ENCODE results near the gene PLPP3.

The PLPP3 gene

GRCh38 chr1:56522680-56523079 is 56.7 kb downstream of the PLPP3 start:
- DNase-seq (ENCODE audit: low read depth in 2 of 2) = no peak

DNA sequence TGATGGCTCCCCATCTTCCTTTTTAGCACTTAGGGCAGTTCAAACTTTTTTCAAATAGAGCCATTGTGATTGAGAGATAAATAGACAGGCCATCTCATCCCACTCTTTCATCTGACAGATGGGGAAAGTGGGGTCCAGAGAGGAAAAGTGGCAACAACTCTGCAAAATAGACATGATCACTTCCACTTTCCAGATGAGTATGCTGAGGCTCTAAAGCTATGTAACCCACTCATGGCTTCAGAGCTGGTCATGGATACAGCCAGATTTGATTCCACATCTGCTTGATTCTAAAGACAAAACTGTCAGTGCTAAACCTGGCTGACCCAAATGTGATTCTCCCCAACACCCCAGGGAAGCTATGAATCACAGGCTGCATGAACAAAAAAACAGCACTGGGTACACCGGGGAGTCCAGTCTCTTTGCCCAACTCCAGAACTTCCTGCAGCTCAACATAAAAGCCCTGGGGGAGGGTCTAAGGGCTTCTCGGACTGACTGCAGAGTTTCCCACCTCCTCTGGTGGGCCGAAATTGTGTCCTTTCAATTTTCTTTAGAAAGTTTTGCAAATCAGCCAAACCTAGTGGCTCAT is 59.3 kb downstream of the PLPP3 start:
- DNase-seq (ENCODE audit: low read depth in 2 of 2) = no peak

DNA sequence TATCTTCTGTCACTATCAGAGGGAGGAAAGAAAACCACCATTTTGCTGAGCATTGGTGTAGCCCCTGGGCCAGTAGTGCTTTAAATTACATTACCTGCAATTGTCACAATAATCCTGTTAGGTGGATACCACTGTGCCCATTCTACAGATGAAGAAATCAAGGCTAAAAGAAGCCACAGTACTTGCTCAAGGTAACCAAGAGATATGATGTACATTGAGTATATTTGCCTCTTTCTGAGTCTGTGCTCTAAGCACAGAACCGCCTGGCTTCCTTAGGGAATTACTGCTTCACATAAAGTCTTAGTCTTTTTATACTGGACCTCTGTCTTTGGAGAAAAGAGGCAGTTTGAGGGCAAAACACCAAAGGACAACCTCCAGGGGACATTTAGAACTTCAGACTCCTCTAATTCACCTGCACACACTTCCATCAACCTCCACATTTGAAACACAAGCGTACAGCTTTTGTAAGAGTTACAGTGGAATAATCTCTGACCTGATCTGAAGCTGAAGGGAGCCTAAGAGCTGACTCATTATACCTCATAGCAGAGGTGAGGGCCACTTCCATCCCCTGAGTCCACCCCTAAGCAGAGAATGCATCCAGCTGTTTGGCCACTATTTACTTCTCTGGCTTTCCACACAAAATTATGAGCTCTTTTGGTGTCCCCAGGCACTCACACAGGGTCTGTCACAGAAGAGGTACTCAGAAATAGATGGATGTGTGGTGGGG is 61.8 kb downstream of the PLPP3 start:
- no peak for DNase-seq (ENCODE audit: low read depth in 2 of 2)

GRCh38 chr1:56516539-56517252 is 62.7 kb downstream of the PLPP3 start:
- no peak for DNase-seq (ENCODE audit: low read depth in 2 of 2)

DNA sequence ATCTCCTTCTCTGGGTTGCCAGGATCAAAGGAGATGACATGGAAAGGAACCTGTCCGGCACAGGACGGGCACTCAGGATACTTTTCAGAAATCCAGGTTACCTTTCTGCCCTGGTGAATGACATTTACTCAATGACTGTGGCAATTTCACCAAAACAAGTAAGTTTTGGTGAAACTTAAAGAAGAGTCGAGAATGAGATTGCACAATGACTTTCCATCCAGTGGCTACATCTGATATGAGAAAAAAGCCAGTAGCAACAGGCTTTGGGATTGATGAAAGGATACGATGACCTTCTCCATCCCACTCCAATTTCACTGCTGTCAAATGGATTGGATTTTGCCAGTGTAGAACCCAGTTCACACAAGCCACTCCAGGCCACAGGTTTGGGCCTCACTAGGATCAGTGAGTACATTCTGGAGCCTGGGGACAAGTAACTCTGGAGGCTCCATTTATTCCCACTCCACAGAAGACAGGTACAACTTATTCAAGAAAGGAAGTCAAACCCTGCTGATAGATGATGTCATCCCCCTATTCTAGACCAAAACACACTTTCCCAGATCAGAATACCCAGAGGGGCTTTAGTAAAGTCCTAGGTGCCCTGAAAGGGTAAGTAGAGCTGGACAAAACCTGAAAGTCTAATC is 63.3 kb downstream of the PLPP3 start:
- no peak for DNase-seq (ENCODE audit: low read depth in 2 of 2)

DNA sequence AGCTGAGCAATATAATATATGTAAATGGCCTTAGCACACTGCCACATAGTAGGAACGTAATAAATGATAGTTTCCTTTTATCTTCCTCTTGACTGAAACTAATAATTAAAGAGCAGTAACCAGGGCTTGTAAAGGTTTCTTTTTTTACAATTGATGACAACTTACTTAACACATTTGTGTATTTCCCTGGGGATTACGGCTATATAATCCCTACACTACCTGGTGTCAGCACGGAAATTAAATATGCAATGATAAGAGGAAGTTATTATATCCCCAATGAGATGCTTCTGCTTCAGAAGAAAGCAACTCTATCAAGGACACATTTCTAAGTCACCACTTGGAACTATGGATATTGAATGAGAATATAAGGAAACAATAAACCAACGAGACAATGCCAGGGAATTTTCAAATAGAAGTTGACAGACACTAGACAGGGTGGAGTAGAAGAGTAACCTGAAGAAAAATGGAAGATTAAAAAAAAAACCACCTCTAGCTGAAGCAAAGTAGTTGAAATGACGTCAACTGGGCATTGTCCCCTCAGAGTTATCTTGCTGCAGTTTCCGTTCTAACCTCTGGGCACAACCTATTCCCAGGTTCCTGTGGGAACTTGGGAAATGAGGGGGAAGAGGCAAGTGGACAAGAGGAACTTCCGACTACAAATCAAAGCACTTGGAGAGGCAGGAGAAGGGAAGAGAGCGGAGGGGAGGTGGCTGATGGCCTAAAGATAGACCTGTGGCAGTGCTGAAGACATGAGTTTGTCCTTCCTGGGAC is 66.5 kb downstream of the PLPP3 start:
- no peak for DNase-seq (ENCODE audit: low read depth in 2 of 2)

DNA sequence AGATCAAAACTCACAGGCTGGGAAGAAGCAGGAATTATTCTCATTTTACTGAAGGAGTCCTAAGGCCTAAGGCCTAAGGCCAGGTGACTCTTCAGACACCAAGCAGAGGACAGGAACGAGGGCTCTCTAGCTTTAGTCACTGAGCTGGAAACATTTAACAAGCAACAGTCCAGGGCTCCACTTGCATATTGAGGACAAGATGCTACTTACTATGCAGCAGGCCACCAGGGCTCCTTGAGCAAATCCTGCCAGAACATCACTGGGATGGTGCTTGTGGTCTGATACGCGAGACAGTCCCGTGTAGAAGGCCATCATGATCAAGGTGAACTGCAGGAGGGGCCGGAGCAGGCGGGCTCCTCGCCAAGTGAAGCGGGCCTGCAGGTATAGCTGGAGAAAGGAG is 67.6 kb downstream of the PLPP3 start:
- no peak for DNase-seq (ENCODE audit: low read depth in 2 of 2)

DNA sequence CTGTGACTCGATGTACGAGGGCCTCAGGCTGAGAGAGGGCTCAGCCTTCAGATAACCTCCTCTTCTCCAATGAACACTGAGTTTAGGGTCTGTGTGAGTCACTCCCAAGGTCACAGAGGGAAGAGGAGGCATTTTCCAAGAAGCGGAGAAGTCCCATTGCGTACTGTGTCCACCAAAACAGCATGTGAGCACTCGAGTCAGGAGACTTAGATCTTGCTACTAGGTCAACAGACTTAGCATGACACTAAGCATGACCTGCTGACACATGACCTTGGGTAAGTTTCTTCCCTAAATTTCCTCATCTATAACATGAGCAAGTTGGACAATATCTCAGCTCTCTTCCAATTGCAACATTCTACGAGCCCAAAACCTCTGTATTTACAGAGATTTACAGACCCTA is 68.0 kb downstream of the PLPP3 start:
- no peak for DNase-seq (ENCODE audit: low read depth in 2 of 2)

DNA sequence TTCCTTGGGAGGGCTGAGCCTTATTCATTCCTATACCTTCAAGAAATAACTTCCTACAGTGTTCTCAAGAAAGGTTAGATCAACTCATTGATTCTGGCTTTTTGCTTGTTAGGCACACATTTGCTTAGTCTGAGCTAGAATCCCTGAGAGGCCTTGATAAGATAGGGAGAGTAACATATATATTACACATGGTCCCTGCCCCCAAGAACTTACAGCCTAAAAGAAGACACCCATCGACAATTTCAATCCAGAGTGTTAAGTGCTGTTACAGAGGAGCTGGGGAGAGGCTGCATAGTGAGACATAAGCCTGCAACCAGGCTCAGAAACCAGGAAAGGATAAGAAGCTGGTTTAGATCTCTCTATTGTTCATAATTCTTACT is 68.7 kb downstream of the PLPP3 start:
- no peak for DNase-seq (ENCODE audit: low read depth in 2 of 2)

DNA sequence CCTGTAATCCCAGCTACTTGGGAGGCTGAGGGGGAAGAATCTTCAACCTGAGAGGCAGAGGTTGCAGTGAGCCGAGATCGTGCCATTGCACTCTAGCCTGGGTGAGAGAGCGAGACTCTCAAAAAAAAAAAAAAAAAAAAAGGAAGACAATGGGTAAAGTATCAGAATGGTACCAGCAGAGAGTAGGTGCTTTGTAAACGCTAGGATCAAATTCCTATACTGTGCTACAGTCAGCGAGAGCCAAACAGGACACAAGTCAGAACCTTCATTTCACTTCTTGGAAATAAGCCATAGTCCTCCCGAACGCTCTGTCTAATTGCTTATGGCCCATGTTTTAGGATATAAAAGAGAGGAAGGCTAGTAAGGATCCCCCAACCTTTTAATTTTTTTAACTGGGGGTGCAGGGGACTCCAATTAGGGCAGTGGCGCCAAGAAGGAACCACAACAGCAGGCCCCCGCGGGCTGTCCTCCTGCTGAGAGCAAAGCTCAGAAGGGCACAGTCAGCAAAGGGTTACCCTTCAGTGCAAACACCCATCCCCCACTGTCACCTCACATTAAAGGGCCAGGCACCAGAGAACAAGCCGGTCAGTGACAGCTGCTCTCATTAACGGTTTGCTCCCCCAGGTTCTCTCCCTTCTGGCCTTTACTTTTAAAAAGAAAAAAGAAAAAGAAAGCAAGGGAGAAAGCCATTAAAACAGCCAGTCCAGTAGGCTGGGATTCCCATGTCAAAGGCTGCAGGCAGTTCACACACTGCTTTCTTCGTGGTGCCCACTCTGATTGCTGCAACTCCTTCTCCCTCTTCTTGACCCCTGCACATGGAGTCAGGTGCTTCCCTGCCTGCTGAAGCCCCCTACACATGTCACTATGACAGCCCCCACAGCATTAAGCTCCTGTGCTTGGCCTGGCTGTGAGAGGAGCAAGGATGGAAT is 69.4 kb downstream of the PLPP3 start:
- no peak for DNase-seq (ENCODE audit: low read depth in 2 of 2)

DNA sequence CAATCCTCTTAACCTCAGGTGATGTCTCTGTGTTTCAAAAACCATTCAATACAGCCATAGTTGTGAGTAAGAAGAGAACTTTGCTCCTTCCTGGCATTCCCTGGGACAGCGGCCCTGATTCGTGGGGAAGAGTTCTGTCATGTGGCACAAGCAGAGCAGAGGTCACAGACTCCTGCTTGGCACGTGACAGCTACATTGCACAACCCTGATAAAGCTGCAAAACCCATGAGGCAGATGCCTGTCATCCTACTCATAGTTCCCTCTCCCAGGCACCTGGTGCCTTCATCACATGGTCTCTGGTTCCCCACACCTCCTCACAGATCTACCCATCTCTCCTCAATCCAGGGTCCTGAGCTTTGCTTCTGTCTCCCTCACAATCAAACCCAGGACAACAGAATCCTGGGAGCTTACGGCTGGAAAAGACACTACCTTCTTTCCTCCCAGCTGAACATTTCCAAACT is 70.8 kb downstream of the PLPP3 start:
- no peak for DNase-seq (ENCODE audit: low read depth in 2 of 2)

- no peak for DNase-seq (ENCODE audit: low read depth in 2 of 2)
These were observed 71.3 kb downstream of the PLPP3 start for GRCh38 chr1:56507925-56508522.

GRCh38 chr1:56506951-56507491 is 72.3 kb downstream of the PLPP3 start:
- no peak for DNase-seq (ENCODE audit: low read depth in 2 of 2)

- DNase-seq (ENCODE audit: low read depth in 2 of 2) = no peak
These were observed 73.3 kb downstream of the PLPP3 start for GRCh38 chr1:56505792-56506743.

DNA sequence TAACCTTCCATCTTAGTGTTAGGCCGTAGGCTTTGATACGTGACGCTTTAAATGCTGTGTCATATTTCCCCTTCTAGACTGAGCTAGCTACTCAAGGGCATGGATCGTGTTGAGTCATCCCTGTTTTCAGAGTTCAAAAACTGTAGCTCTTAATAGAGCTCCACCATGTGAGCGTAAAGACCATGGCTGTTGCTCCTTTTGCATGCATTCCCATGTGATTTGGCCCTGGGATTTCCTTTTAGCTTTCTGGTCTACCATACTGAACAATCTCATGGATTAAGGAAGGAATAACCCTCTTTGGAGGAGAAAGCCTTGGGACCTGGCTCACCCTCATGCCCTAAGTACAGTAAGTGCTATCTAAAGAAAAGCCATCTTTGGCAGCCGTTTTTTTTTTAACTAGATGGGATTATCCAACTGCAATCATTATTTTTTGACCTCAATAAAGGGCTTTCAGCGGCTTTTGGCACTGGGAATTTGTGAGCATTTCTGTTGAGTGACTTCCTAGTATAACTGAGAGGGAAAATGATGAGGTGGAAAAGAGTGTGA is 76.6 kb downstream of the PLPP3 start:
- DNase-seq (ENCODE audit: low read depth in 2 of 2) = no peak

GRCh38 chr1:56501888-56502287 is 77.5 kb downstream of the PLPP3 start:
- DNase-seq (ENCODE audit: low read depth in 2 of 2) = no peak

DNA sequence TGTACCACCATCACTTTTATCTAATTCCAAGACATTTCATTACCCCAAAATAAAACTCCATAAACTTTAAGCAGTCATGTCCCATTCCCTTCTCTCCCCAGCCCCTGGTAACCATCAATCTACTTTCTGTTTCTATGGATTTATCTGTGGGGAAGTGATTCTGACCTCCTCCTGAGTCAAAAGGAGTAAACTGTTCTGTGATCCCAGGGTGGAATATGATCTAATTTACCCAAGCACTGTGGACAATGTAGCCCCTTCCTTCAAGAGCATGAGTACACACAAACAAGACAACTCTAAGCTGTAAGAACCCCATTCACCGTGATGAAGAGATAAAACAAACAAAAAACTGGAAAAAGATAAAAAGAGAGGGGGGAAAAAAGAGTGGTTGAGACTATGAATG is 77.9 kb downstream of the PLPP3 start:
- no peak for DNase-seq (ENCODE audit: low read depth in 2 of 2)
